HCT116 (cell line): ENCODE data around the gene CPNE9.

ENCODE experiments used
- CTCF ChIP-seq, 3 experiments: fragments of 200-600 bp in 1 of 3; sonication (generic) in 1 of 3; IDR thresholded peaks in 2 of 3; conservative IDR thresholded peaks in 1 of 3; 2 replicates each; pipeline ENCODE4 v1.5.1; 2012 to 2017; ENCODE audit warnings: low read depth in 2 of 3, low read length in 2 of 3, antibody characterized with exemption in 1 of 3, borderline replicate concordance in 1 of 3, control low read depth in 1 of 3, mild to moderate bottlenecking in 1 of 3, mixed read lengths in 1 of 3, mixed run types in 1 of 3, moderate library complexity in 1 of 3; ENCODE audit not compliant: insufficient read depth in 1 of 3
- EZH2 ChIP-seq: fragments of 200-600 bp; sonication (generic); IDR thresholded peaks from 2 replicates; pipeline ENCODE4 v1.6.1; 2017; ENCODE audit warnings: antibody characterized with exemption, mixed run types
- EZH2phosphoT487 ChIP-seq: fragments of 200-600 bp; IDR thresholded peaks from 2 replicates; pipeline ENCODE4 v1.6.1; 2018; ENCODE audit warnings: antibody characterized with exemption, borderline replicate concordance
- JUND ChIP-seq: IDR thresholded peaks from 2 replicates; pipeline ENCODE4 v1.6.1; 2012
- POLR2A ChIP-seq: IDR thresholded peaks from 2 replicates; pipeline ENCODE4 v1.7.0; 2011; ENCODE audit warnings: borderline replicate concordance; ENCODE audit not compliant: insufficient read depth, insufficient read length; ENCODE audit errors: extremely low read depth
- SP1 ChIP-seq: IDR thresholded peaks from 2 replicates; pipeline ENCODE4 v1.6.1; 2012; ENCODE audit warnings: low read depth
- YY1 ChIP-seq: IDR thresholded peaks from 2 replicates; pipeline ENCODE4 v1.6.1; 2011; ENCODE audit warnings: low read length, low read depth, moderate library complexity, mild to moderate bottlenecking; ENCODE audit not compliant: insufficient replicate concordance; ENCODE audit errors: extremely low read depth
- ZFX ChIP-seq: fragments of 450-650 bp; IDR thresholded peaks from 2 replicates; pipeline ENCODE4 v1.6.1; 2017
- ZNF274 ChIP-seq: fragments of 200-500 bp; sonication (Bioruptor generic); IDR thresholded peaks from 2 replicates; pipeline ENCODE4 v1.6.1; 2014; ENCODE audit warnings: mild to moderate bottlenecking, low read depth, low read length, inconsistent platforms

GRCh38 chr3:9712415-9712814 lies 8.8 kb downstream of the CPNE9 start:
- TF ChIP-seq CTCF (IDR thresholded peaks at IDR 0.05 in 2 of 3, conservative IDR thresholded peaks at IDR 0.05 in 1 of 3; ENCODE audit: borderline replicate concordance in 1 of 3, insufficient read depth in 1 of 3, low read depth in 2 of 3, low read length in 2 of 3): no peak
- TF ChIP-seq EZH2: no peak
- TF ChIP-seq EZH2phosphoT487: no peak
- TF ChIP-seq POLR2A: no peak
- no peak for TF ChIP-seq ZFX
- no peak for TF ChIP-seq SP1
- TF ChIP-seq JUND: no peak
- TF ChIP-seq YY1: no peak
- TF ChIP-seq ZNF274: no peak
